ENCODE data around the gene TFE3.
A peak's percentile ranks its signal among the peaks of the same experiment; 100 is the strongest.

TFE3 gene

GRCh38 chrX:49042581-49043219 is 457 bp downstream of the TFE3 start:
- Histone ChIP-seq H3K4me3 (ENCODE audit: low read depth in 1 of 5, low read length in 5 of 5) (peak overlapping the region; percentile 61 to 84 (median 74)), H3K27me3 (ENCODE audit: control insufficient read depth in 5 of 5, insufficient read depth in 4 of 5, low read length in 5 of 5) (peaks cover 0 to 7% (median 2%) of the 10 kb centered on the region in 5 donors), H3K9ac (ENCODE audit: low read length in 5 of 5) (peak overlapping the region; percentile 75 to 96 (median 91)), H3K27ac (ENCODE audit: low read depth, low read length) (peak overlapping the region; percentile 98), H3K4me1 (ENCODE audit: control insufficient read depth in 5 of 5, insufficient read depth in 5 of 5, low read length in 5 of 5) (peaks cover 0 to 36% (median 29%) of the 10 kb centered on the region in 5 donors), H3K9me3 (ENCODE audit: control insufficient read depth in 5 of 5, low read length in 5 of 5) (peaks cover 0 to 6% (median 3%) of the 10 kb centered on the region in 5 donors), H3K36me3 (ENCODE audit: control insufficient read depth in 5 of 5, insufficient read depth in 5 of 5, low read length in 5 of 5) (peaks cover 0 to 20% (median 19%) of the 10 kb centered on the region in 5 donors)

- peaks cover 0 to 6% (median 3%) of the 10 kb centered on the region in 5 donors for H3K9me3 ChIP-seq (ENCODE audit: control insufficient read depth in 5 of 5, low read length in 5 of 5)
- H3K27ac ChIP-seq (ENCODE audit: low read depth, low read length), result peak overlapping the region; percentile 98
- H3K9ac ChIP-seq (ENCODE audit: low read length in 5 of 5), result peak overlapping the region; percentile 75 to 96 (median 91)
- peak overlapping the region; percentile 61 to 84 (median 74) for H3K4me3 ChIP-seq (ENCODE audit: low read depth in 1 of 5, low read length in 5 of 5)
- peaks cover 0 to 7% (median 2%) of the 10 kb centered on the region in 5 donors for H3K27me3 ChIP-seq (ENCODE audit: control insufficient read depth in 5 of 5, insufficient read depth in 4 of 5, low read length in 5 of 5)
- peaks cover 0 to 36% (median 29%) of the 10 kb centered on the region in 5 donors for H3K4me1 ChIP-seq (ENCODE audit: control insufficient read depth in 5 of 5, insufficient read depth in 5 of 5, low read length in 5 of 5)
- peaks cover 0 to 27% (median 22%) of the 10 kb centered on the region in 5 donors for H3K36me3 ChIP-seq (ENCODE audit: control insufficient read depth in 5 of 5, insufficient read depth in 5 of 5, low read length in 5 of 5)
Observed at GRCh38 chrX:49041744-49042580, 1.2 kb downstream of the TFE3 start.

GRCh38 chrX:49040376-49040955 is 2.7 kb downstream of the TFE3 start:
- Histone ChIP-seq H3K27ac (ENCODE audit: low read depth, low read length) (peak overlapping the region; percentile 98), H3K36me3 (ENCODE audit: control insufficient read depth in 5 of 5, insufficient read depth in 5 of 5, low read length in 5 of 5) (peaks cover 0 to 32% (median 24%) of the 10 kb centered on the region in 5 donors), H3K9me3 (ENCODE audit: control insufficient read depth in 5 of 5, low read length in 5 of 5) (peaks cover 0 to 6% (median 3%) of the 10 kb centered on the region in 5 donors), H3K4me3 (ENCODE audit: low read depth in 1 of 5, low read length in 5 of 5) (peak overlapping the region; percentile 39 to 74 (median 56)), H3K27me3 (ENCODE audit: control insufficient read depth in 5 of 5, insufficient read depth in 4 of 5, low read length in 5 of 5) (peaks cover 0 to 7% (median 2%) of the 10 kb centered on the region in 5 donors), H3K4me1 (ENCODE audit: control insufficient read depth in 5 of 5, insufficient read depth in 5 of 5, low read length in 5 of 5) (peaks cover 0 to 36% (median 29%) of the 10 kb centered on the region in 5 donors), H3K9ac (ENCODE audit: low read length in 5 of 5) (peak overlapping the region; percentile 38 to 69 (median 66))

GRCh38 chrX:49039598-49040375 is 3.4 kb downstream of the TFE3 start:
- peaks cover 0 to 7% (median 2%) of the 10 kb centered on the region in 5 donors for H3K27me3 ChIP-seq (ENCODE audit: control insufficient read depth in 5 of 5, insufficient read depth in 4 of 5, low read length in 5 of 5)
- peak overlapping the region; percentile 38 to 69 (median 66) for H3K9ac ChIP-seq (ENCODE audit: low read length in 5 of 5)
- peak overlapping the region; percentile 39 to 74 (median 56) for H3K4me3 ChIP-seq (ENCODE audit: low read depth in 1 of 5, low read length in 5 of 5)
- peak overlapping the region; percentile 98 for H3K27ac ChIP-seq (ENCODE audit: low read depth, low read length)
- H3K9me3 ChIP-seq (ENCODE audit: control insufficient read depth in 5 of 5, low read length in 5 of 5), result peaks cover 0 to 6% (median 3%) of the 10 kb centered on the region in 5 donors
- H3K4me1 ChIP-seq (ENCODE audit: control insufficient read depth in 5 of 5, insufficient read depth in 5 of 5, low read length in 5 of 5), result peaks cover 0 to 36% (median 29%) of the 10 kb centered on the region in 5 donors
- peaks cover 0 to 32% (median 24%) of the 10 kb centered on the region in 5 donors for H3K36me3 ChIP-seq (ENCODE audit: control insufficient read depth in 5 of 5, insufficient read depth in 5 of 5, low read length in 5 of 5)

- Histone ChIP-seq H3K4me1 (ENCODE audit: control insufficient read depth in 5 of 5, insufficient read depth in 5 of 5, low read length in 5 of 5) (peaks cover 0 to 38% (median 34%) of the 10 kb centered on the region in 5 donors), H3K36me3 (ENCODE audit: control insufficient read depth in 5 of 5, insufficient read depth in 5 of 5, low read length in 5 of 5) (peaks cover 0 to 50% (median 41%) of the 10 kb centered on the region in 5 donors), H3K9me3 (ENCODE audit: control insufficient read depth in 5 of 5, low read length in 5 of 5) (no peaks in the 10 kb centered on the region), H3K27ac (ENCODE audit: low read depth, low read length) (peak overlapping the region; percentile 98), H3K4me3 (ENCODE audit: low read depth in 1 of 5, low read length in 5 of 5) (no peak overlapping the region), H3K9ac (ENCODE audit: low read length in 5 of 5) (no peak overlapping the region), H3K27me3 (ENCODE audit: control insufficient read depth in 5 of 5, insufficient read depth in 4 of 5, low read length in 5 of 5) (peaks cover 0 to 7% (median 3%) of the 10 kb centered on the region in 5 donors)
Observed at GRCh38 chrX:49037883-49038475, 5.2 kb downstream of the TFE3 start.

- Histone ChIP-seq H3K27me3 (ENCODE audit: control insufficient read depth in 5 of 5, insufficient read depth in 4 of 5, low read length in 5 of 5) (peaks cover 0 to 11% (median 2%) of the 10 kb centered on the region in 5 donors), H3K4me1 (ENCODE audit: control insufficient read depth in 5 of 5, insufficient read depth in 5 of 5, low read length in 5 of 5) (peaks cover 0 to 22% (median 6%) of the 10 kb centered on the region in 5 donors), H3K27ac (ENCODE audit: low read depth, low read length) (no peak overlapping the region), H3K9ac (ENCODE audit: low read length in 5 of 5) (no peak overlapping the region), H3K9me3 (ENCODE audit: control insufficient read depth in 5 of 5, low read length in 5 of 5) (no peaks in the 10 kb centered on the region), H3K4me3 (ENCODE audit: low read depth in 1 of 5, low read length in 5 of 5) (no peak overlapping the region), H3K36me3 (ENCODE audit: control insufficient read depth in 5 of 5, insufficient read depth in 5 of 5, low read length in 5 of 5) (peaks cover 0 to 46% (median 41%) of the 10 kb centered on the region in 5 donors)
Observed at GRCh38 chrX:49030283-49030682, 12.9 kb downstream of the TFE3 start.

GRCh38 chrX:49029876-49030275 is 13.3 kb downstream of the TFE3 start:
- Histone ChIP-seq H3K27ac (ENCODE audit: low read depth, low read length) (no peak overlapping the region), H3K4me3 (ENCODE audit: low read depth in 1 of 5, low read length in 5 of 5) (no peak overlapping the region), H3K4me1 (ENCODE audit: control insufficient read depth in 5 of 5, insufficient read depth in 5 of 5, low read length in 5 of 5) (peaks cover 0 to 21% (median 6%) of the 10 kb centered on the region in 5 donors), H3K36me3 (ENCODE audit: control insufficient read depth in 5 of 5, insufficient read depth in 5 of 5, low read length in 5 of 5) (peaks cover 0 to 46% (median 41%) of the 10 kb centered on the region in 5 donors), H3K27me3 (ENCODE audit: control insufficient read depth in 5 of 5, insufficient read depth in 4 of 5, low read length in 5 of 5) (peaks cover 0 to 11% (median 2%) of the 10 kb centered on the region in 5 donors), H3K9ac (ENCODE audit: low read length in 5 of 5) (no peak overlapping the region), H3K9me3 (ENCODE audit: control insufficient read depth in 5 of 5, low read length in 5 of 5) (no peaks in the 10 kb centered on the region)

GRCh38 chrX:49019599-49020249 is 23.4 kb downstream of the TFE3 start:
- no peak overlapping the region for H3K4me3 ChIP-seq (ENCODE audit: low read depth in 1 of 5, low read length in 5 of 5)
- H3K9me3 ChIP-seq (ENCODE audit: control insufficient read depth in 5 of 5, low read length in 5 of 5), result peaks cover 0 to 2% (median 0%) of the 10 kb centered on the region in 5 donors
- no peak overlapping the region for H3K27ac ChIP-seq (ENCODE audit: low read depth, low read length)
- peaks cover 0 to 4% (median 0%) of the 10 kb centered on the region in 5 donors for H3K36me3 ChIP-seq (ENCODE audit: control insufficient read depth in 5 of 5, insufficient read depth in 5 of 5, low read length in 5 of 5)
- H3K9ac ChIP-seq (ENCODE audit: low read length in 5 of 5), result no peak overlapping the region
- peaks cover 0 to 2% (median 0%) of the 10 kb centered on the region in 5 donors for H3K27me3 ChIP-seq (ENCODE audit: control insufficient read depth in 5 of 5, insufficient read depth in 4 of 5, low read length in 5 of 5)
- H3K4me1 ChIP-seq (ENCODE audit: control insufficient read depth in 5 of 5, insufficient read depth in 5 of 5, low read length in 5 of 5), result peaks cover 0 to 7% (median 0%) of the 10 kb centered on the region in 5 donors
